DMS53 (cell line): ENCODE measurements around the gene WDR35.

Experiments used
- DNase-seq: peaks from one replicate; lab custom pipeline; 2025; lab: John Stamatoyannopoulos, UW

WDR35 gene

DNA sequence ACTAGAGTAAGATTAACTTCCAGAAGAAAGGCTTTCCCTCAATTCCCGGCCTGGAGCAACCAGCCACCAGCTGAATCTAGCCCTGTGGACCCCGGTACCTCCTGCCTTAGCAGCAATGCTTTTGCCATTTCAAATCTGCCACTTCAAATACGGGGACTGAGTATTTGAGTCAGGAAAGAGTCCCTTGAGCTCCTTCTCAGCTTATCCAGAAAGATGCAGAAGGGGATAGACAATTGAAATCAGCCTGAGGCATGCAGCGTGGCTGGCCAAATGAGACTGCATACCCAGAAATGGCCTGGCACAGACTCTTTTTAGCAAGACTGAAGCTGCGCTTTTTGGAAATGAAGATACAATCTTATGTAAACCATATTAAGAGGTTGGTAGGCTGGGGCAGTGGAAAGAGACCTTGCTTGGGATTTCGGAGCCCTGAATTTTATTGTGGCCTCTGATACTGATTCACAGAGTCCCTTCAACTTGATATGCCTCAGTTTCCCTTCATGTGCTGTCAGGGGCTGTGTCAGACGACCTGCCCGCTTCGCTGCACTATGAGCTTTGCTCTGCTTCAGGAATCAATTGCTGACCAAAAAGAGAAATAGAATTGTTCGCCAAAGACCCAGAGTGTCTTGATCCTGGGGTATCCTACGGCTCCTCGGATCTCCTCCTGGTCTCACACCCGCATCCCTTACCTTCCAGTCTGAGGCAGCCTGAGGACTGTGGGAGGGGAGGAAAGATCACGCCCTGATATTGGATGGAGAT, 21.5 kb upstream of the WDR35 start:
- DNase-seq, result no peak

DNA sequence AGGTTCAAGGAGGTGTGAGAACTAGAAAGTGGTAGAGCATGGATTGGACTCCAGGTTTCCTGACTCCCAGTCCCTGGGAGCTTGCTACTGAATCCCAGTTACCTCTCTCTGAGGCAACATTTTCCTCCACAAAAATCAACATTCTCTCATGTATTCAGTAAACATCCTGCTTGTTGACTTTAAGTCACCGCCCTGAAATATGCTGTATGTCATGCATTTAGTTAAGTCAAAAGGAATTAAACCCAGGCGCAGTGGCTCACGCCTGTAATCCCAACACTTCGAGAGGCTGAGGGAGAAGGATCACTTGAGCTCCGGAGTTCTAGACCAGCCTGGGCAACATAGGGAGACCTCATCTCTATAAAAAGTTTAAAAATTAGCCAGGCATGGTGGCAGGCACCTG, 18.8 kb upstream of the WDR35 start:
- peak; percentile 71 for DNase-seq

DNA sequence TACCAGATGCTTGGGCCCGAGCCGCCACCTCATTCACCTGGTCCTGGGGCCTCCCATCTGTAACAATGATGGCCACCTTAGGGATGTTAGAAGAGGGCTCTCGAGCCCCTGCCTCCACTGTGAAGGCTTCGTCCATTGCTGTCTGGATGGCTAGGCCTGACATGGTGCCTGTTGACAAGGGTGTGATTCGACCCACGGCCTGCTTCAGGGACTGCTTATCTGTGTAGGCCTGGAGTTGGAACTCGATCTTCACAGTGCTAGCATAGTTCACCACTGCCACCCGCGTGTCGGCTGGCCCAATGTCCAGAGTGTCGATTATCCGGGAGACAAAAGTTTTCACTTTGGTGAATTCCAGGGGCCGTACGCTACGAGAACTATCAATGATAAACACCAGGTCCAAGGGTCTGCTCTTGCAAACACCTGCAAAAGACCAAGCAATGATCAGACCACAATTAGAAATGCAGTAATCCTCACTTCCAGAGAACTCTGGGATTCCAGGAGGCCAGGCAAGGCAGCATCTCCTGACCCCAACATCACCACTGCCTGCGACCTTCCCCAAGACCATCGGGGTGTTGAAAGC, 16.1 kb upstream of the WDR35 start:
- DNase-seq, result no peak

DNA sequence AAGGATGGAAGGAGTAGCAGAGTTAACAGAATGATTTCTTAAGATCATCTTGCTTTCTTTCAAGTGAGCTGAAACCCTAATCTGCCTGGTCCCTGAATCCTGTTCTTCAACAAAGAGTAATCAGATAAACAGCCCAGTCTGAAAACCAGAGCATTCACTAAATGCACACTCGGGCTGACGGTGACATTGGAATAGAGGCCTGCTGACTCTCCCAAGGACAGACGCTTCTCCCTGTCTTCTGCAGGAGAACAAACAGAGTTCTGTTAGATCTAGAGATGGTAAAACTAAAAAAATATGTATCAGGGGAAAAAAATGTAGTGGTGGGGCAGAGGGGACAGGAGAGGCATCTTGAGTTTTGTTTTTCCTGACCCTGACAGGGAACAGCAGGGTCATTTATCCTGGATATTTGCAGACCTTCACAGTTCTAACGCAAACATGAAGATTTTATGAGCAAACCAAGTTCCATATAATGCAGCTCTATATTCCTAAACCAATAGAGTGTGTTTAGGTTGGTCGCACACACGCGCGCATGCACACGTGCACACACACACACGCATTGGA, 15.2 kb upstream of the WDR35 start:
- DNase-seq, result no peak

GRCh38 chr2:20001361-20001863, 11.5 kb upstream of the WDR35 start:
- DNase-seq, result peak; percentile 3

GRCh38 chr2:19993731-19994130, 3.8 kb upstream of the WDR35 start:
- no peak for DNase-seq

GRCh38 chr2:19991895-19992294, 2.0 kb upstream of the WDR35 start:
- no peak for DNase-seq

GRCh38 chr2:19990416-19990728, 467 bp upstream of the WDR35 start:
- DNase-seq, result no peak

DNA sequence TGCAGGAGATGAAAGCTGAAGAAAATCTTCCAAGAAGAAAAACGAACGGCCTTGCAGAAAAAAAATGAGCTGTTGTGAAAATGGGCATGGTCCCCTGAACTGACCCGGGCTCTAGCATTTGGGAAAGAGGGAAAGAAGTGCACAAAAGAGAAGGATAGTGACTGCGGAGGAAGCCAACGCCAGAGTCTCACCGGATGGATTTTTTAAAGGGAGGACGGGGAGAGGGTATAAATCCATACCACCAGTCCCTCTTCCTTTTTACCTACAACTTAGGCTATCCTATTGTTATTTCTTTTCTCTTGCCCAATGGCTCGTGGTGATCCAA, 601 bp downstream of the WDR35 start:
- no peak for DNase-seq

GRCh38 chr2:19988600-19988999, 1.3 kb downstream of the WDR35 start:
- DNase-seq, result no peak

DNA sequence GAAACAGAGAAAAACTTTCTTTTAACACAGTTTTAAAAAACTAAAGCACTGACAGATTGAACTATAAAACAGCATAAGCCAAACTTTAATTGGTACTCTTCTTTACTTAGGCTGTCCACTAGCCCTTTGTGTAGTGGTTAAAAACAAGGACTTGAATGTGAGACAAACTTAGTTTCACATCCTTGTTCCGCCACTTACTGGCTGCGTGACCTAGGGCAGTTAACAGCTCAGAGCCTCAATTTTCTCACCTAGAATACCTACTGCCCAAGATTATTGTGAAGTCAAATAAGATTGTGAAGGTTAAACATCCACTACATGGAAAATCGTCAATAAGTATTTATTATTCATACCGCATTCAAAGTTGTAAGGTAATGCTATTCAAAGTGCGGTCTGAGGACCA, 2.0 kb downstream of the WDR35 start:
- DNase-seq, result no peak

DNA sequence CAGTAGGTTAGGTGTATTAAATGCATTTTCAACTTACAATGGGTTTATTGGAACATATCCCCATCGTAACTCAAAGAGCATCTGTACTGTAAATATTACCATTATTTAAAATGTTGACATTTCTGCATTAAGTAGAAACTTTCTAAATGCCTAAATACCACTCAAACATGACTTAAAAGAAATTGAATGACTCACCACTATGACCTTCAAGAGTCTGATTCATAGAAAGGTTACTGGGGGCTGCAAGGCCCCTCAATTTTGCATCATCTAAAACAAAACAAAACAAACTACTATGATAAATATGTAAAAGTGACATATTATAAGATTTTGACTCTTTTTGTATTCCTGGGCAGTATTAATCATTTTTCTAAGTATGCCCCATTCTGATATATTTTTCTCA, 7.6 kb downstream of the WDR35 start:
- peak; percentile 2 for DNase-seq

DNA sequence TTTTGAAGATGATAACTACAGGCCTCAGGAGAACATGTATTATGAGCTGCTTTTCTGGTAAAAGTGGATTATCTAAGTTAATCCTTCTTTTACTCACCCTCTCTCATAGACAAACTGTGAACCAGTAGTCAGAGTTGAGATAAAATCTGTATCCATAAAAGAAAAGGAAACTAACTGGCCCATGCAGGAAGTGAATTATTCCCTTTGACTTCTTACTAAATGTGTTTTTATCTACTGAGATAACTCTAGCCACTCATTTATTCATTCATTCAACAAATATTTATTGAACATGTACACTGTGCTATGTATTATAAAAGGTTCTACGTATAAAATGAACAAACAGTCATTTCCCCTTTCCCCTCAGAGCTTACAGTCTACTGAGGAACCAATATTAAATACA, 10.0 kb downstream of the WDR35 start:
- no peak for DNase-seq

DNA sequence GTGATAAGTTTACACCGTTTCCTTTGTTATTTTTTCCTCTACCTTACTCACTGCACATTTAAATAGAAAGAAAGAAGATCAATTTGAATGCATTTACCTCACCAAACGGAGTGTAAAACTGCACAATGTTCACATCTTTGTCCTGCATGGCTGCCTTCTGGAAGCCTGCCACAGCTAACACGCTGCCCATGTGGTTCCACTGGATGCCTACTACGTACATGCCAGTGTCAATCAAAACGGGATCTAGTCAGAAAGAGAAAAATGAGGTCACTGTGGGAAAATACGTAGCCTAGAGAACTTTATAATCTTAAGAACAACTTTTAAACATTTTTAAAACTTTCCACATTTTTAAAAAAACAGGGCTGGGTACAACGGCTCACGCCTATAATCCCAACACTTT, 16.4 kb downstream of the WDR35 start:
- DNase-seq, result no peak

DNA sequence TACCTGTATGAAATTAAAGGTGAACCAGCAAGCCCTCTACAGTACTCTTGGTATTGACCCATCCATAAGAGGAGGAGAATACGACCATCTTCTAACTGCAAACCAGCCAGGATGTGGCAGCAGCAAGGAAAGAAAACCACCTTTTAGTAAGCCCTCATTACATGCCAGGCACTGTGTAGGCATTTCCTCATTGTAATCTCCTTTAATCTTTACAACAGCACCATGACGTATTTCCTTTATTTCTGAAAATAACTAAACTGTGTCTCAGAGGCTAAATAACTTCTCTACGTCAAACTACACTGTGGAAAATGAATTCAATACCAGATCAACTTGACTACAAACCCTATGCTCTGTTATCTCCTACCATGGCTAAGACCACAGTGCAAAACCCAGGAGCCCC, 18.2 kb downstream of the WDR35 start:
- no peak for DNase-seq

DNA sequence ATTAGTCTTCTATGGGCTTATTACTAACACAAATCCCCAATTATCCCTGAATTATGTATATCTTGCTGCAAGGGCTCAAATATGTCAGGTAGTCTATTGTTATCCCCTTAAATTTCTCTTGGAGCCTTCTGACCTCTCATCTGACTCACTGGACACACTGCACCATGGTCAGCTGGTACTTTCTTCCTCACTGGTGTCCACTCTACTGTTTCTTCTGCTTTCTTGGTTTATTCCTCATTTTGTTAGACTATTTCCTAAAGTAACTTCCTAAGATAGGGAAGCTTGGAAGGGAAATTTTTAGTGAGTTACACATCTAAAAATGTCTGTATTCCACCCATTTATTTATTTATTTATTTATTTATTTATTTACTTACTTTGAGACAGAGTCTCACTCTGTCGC, 26.5 kb downstream of the WDR35 start:
- DNase-seq, result no peak

GRCh38 chr2:19955544-19956422, 34.1 kb downstream of the WDR35 start:
- peak; percentile 83 for DNase-seq

GRCh38 chr2:19949071-19949470, 40.8 kb downstream of the WDR35 start:
- DNase-seq, result no peak

GRCh38 chr2:19947184-19947940, 42.5 kb downstream of the WDR35 start:
- no peak for DNase-seq

- DNase-seq, result no peak
Observed at GRCh38 chr2:19944205-19944845, 45.6 kb downstream of the WDR35 start.

DNA sequence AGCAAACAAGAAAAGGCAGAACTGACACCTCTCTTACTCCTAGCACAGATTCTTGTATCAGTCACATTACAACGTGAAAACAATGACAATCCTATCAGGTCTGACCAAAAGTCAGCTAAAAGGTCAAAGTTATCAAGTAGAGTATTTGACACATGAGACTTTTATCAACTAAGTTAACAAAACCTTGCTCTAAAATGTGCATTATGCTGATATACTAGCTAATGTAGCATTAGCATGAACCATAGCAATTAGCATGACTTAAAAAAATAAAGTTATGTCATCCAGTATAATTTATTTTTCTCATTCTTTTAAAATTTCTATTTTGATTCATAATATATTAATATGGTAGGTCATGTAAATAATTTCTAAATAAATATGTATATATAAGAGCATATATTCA, 46.7 kb downstream of the WDR35 start:
- DNase-seq, result no peak

GRCh38 chr2:19942199-19942598, 47.7 kb downstream of the WDR35 start:
- DNase-seq, result no peak
